Hematopoietic multipotent progenitor cell treated with erythropoietin and hydrocortisone succinate and interleukin-3 and kit ligand, for 17 days (in vitro differentiated cells): ENCODE results near the gene MBLAC2.

ENCODE experiments used
- DNase-seq: peaks from one replicate; pipeline ENCODE4 v3.0.0-alpha.2; 2015; ENCODE audit warnings: low spot score

Gene MBLAC2

DNA sequence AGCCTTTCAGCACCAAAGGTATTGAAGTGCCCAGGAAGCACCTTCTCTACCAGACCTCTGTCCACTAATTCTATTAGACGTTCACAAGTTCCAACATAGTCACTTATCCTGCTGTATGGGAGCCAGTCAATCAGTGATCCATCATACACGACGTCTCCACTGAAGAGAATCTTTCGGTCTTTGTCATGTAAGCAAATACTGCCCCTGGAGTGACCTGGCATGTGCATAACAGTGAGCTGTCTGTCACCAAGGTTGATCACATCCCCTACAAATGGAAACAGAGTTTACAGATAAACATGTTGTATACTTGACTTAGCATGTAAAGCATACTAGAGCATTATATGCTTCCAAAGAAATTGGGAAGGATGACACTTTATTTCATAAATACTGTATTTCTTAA, 13.3 kb downstream of the MBLAC2 start:
- DNase-seq, result no peak

- DNase-seq, result no peak
These were observed 27.6 kb downstream of the MBLAC2 start for GRCh38 chr5:90446961-90447360.

DNA sequence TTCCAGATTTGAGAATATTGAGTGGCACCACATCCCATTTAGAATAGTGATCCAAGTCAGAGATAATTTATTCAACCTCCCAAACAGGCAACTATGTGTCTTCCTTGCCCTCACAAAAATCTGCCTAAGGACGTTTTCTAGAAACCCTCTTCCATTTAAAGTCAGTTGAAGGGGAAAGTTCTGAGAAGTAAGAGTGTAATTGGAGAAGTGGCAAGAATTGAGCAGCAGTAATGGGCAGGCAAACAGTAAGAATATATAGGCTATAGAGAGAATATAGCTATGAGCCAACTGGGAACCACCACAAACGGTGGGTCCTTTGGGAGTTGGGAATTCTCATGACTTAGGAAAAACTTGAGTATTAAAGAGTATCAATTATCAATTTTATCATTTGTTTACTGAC, 33.9 kb downstream of the MBLAC2 start:
- no peak for DNase-seq

DNA sequence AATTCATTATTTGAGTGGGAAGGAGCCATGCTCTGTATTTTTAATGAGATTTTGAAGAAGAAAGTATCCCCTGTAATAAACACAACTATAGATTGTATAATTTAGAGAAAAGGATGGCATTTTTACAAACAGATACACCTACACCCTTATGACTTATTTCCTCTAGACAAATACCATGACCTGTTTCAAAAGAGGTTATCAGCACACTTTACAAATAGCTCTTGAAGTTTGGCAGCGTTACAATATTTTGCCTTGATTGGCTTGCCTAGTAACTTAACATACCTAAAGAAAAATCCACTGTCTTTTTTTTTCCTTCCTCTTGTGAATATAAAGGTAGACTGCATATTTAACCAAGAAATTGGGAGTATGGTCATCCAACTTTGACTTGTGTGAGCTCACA, 36.5 kb downstream of the MBLAC2 start:
- DNase-seq, result no peak

GRCh38 chr5:90437663-90438062, 36.9 kb downstream of the MBLAC2 start:
- no peak for DNase-seq

DNA sequence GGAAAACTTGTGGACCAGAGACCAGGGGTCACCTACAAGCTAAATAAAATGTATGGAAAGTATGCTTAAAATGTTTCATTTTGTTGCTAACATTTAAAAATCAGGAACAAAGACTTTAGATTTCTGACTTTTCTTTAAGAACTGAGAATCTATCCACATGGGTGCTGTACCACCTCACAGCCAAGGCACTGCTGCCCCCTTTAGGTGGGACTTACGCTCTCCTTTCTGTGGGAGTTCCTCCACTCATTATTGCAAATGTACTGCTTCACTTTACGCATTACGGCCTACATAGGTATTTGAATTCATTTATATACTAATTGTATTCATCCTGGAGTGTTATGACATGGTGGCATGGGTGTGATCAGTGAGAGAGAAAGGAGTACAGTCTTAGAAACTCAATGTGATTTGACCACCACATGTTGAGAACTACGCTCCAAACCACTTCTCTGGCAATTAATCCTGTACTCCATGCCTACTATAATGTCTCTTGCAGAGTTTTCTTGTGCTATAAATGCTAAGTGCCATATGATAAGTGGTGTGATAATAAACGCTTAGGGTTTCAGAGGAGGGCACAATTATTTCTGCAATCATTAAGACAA, 40.4 kb downstream of the MBLAC2 start:
- peak; percentile 65 for DNase-seq

GRCh38 chr5:90424245-90424644, 50.3 kb downstream of the MBLAC2 start:
- DNase-seq, result no peak

DNA sequence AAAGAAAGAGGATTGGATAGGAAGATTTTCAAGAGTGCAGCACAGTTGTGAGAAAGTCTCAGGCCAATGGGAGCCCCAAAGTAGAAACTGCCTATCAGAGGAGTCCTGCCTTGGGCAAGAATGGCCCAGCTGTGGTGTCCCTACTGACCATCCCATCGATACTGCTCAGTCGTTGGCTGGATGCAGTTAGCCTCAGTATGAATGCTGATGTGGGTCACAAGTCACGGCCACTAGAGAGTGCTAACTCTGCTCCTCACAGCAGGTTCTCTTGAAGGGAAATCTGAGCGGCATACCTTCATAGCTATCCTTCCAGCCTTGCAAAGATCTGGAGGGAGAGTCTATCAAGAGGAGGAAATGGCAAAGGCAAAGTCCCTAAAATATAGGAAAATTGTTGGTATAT, 53.4 kb downstream of the MBLAC2 start:
- DNase-seq, result no peak

DNA sequence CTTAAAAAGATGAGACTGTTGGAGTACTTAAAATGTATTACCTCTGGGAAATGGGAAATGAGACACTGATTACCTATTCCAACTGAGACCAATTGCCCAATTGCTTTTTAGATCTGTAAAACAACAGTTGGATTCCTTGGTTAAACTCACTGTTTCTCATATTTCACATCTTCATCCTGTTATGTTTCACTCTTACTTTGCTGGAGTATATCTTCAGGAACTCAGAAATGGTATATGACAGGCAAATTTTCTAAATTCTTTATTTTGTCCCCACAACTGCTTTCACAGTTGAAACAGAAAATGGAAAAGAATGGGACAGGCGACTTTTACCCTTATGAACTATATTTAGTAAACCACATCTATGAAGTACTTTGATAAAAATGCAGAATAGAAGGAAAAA, 56.4 kb downstream of the MBLAC2 start:
- DNase-seq, result no peak

DNA sequence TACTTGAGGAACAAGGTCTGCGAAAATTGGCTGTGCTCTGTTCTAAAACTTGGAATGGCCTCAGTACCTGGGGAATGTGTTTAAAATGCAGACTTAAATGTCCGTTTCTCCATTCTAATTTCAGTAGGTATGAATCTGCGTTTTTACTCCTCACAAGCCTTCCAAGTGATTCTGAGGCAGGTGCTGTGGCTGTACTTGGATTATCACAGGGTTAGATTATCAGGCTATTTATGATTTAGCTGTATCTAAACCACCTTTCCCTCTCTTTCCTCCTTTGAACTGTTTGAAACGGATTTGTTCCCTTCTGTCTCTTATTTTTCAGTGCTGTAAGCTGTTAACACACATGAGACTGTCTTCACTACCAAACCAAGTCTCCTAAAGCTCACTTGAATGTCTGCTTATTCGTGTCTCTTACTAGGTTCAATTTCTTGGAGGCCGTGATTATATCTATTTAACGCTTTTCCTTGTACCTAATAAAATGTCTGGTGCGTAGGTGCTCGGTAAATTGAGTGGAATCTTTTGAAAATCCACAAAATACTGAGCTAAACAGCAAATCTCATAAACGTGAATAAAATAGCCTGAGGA, 64.3 kb downstream of the MBLAC2 start:
- no peak for DNase-seq

GRCh38 chr5:90409318-90410177, 65.0 kb downstream of the MBLAC2 start, which contains the start of gene CETN3:
TSS of gene CETN3 (minus strand) at chr5:90409756. CDS start at chr5:90409661, 95 bp downstream.
- DNase-seq, result peak; percentile 96

DNA sequence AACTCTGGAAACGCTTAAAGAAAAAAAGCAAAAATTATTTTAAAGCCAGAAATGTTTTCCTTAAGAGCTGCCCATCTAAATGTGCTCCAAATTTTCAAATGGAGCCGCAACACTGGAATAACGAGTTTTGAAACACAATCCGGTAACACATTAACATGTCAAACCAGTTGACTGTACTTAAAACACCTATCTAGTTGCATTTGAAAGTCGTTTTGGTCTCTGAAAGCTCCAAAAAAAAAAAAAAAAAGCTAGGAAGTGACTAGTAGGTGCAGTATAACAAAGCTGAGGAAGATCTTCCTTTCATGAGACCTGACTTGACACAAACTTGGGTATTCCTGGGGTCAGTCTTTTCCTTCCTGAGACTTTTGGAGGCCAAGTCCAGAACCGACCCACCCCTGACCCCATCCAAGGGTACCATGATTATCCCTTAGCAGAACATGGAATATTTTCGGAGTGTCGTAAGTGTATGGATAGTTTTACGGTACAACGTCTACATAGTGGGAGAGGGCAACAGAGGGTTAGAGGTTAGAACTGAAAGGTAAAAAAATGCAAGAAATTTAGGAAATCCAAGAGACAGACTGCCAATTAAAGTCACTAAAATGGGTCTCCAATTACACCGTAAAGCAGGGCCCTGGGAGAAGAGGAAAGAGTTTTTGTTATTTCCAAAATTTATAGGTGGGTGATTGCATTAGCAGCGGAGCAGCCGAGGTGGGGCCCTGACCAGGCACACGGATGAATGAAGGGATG, 65.8 kb downstream of the MBLAC2 start:
- DNase-seq, result peak; percentile 36
